ENCODE data around the gene USP20.

- TF ChIP-seq, protein P1, sequence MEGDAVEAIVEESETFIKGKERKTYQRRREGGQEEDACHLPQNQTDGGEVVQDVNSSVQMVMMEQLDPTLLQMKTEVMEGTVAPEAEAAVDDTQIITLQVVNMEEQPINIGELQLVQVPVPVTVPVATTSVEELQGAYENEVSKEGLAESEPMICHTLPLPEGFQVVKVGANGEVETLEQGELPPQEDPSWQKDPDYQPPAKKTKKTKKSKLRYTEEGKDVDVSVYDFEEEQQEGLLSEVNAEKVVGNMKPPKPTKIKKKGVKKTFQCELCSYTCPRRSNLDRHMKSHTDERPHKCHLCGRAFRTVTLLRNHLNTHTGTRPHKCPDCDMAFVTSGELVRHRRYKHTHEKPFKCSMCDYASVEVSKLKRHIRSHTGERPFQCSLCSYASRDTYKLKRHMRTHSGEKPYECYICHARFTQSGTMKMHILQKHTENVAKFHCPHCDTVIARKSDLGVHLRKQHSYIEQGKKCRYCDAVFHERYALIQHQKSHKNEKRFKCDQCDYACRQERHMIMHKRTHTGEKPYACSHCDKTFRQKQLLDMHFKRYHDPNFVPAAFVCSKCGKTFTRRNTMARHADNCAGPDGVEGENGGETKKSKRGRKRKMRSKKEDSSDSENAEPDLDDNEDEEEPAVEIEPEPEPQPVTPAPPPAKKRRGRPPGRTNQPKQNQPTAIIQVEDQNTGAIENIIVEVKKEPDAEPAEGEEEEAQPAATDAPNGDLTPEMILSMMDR (IDR thresholded peaks at IDR 0.05) = no peak
- no peak for TF ChIP-seq POLR2A (IDR thresholded peaks at IDR 0.05)
- no peak for TF ChIP-seq POLR2AphosphoS5 (IDR thresholded peaks at IDR 0.05)
- TF ChIP-seq EP300 (IDR thresholded peaks at IDR 0.05) = no peak
Observed at GRCh38 chr9:129851821-129852220, 16.6 kb downstream of the USP20 start.
